NCI-H460 (cell line): ENCODE results near the gene HOXB7. TPM values are rescaled to one million over a fixed set of nuclear protein-coding genes. Genes with fewer than 3 reads are reported as not detected.

Experiments used
- DNase-seq: peaks from one replicate; pipeline ENCODE4 v3.0.0-alpha.2; 2016; ENCODE audit warnings: low read depth; ENCODE audit errors: extremely low read depth
- polyA plus RNA-seq: library from polyadenylated mRNA; depleted of rRNA; stranded (reverse); fragments of >200 nt; gene quantifications from 2 replicates; pipeline ENCODE4 v1.2.3, GENCODE V29; 2014; cell fraction: nucleus; rRNA removed
- total RNA-seq: library from RNA; depleted of rRNA; stranded (reverse); fragments of >200 nt; shearing (Covaris generic); gene quantifications from 2 replicates; pipeline ENCODE4 v1.2.3, GENCODE V29; 2014; rRNA removed

HOXB7 gene
- total RNA-seq: 12.3 and 13.0 TPM in 2 replicates
- polyA plus RNA-seq: 7.4 and 8.3 TPM in 2 replicates

- DNase-seq: no peak
Observed at GRCh38 chr17:48610282-48611211, at the start of gene HOXB7. TSS of gene HOXB7 (minus strand) at chr17:48611017. CDS start at chr17:48610918, 99 bp downstream.

GRCh38 chr17:48655913-48656312, 45.1 kb upstream of the HOXB7 start:
- no peak for DNase-seq

DNA sequence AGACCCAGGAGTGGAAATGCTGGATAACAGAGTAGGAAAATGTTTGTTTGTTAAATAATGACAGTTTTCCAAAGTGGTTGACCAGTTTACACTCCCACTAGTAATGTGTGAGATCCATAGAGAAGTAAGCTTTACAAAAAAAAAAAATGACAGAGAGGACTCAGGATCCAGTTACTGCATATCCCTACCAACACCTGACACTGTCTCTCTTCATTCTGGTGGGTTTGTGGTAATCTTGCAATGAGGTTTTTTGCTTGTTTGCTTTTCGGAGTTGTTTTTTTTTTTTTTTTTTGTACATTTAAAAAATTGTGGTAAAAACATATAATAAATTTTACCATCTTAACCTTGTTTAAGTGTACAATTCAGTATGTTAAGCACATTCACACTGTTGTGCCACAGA, 38.9 kb upstream of the HOXB7 start:
- no peak for DNase-seq

- no peak for DNase-seq
Observed at GRCh38 chr17:48647963-48648245, 37.1 kb upstream of the HOXB7 start.

- DNase-seq: no peak
Observed at GRCh38 chr17:48647103-48647962, 36.5 kb upstream of the HOXB7 start.

- DNase-seq: peak; percentile 22
Observed at GRCh38 chr17:48646183-48647102, 35.6 kb upstream of the HOXB7 start.

- no peak for DNase-seq
Observed at GRCh38 chr17:48645639-48646182, 34.9 kb upstream of the HOXB7 start.

GRCh38 chr17:48644910-48645557, 34.2 kb upstream of the HOXB7 start:
- no peak for DNase-seq

- no peak for DNase-seq
Observed at GRCh38 chr17:48644159-48644558, 33.3 kb upstream of the HOXB7 start.

GRCh38 chr17:48643697-48644012, 32.8 kb upstream of the HOXB7 start:
- no peak for DNase-seq

DNA sequence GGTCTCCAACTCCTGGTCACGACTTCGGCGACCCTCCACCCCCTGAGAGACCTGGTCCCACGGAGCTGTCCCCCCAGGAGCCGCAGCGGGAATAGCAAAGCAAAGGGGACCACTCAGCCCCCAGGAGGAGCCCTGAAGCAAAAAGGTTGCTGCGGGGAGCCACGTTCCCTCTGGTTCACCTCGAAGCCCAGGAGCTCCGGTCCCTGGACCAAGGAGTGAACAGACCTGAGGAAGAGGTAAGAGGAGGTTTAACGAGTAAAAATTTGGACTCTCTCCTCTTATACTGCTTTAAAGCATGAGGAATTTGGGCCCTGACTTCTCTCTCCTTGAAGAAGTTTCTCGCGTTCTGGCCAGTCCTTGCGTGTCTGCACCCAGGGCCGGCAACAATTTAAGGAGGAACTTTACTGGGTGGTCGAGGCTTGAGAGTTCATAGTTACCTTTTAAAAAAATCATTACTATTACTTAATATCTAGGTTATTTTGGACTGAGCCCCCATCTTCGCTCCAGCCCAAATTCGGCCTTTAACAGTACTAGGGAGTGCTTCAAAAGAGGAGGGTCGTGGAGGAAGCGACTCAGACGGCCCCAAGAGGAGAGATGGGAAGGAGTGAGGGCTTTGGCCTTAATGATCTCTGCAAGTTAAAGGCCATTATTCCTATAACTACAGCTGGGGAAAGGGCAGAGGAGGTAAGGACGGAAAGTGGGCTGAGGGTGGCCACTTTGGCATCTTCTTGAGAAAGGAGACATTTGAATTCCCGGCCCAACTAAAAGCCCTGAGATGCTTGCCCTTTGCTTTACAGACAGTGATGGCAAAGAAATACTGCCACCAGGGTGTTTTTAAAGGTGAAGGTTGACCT, 32.3 kb upstream of the HOXB7 start:
- DNase-seq: no peak

- DNase-seq: no peak
Observed at GRCh38 chr17:48642059-48642842, 31.4 kb upstream of the HOXB7 start.

DNA sequence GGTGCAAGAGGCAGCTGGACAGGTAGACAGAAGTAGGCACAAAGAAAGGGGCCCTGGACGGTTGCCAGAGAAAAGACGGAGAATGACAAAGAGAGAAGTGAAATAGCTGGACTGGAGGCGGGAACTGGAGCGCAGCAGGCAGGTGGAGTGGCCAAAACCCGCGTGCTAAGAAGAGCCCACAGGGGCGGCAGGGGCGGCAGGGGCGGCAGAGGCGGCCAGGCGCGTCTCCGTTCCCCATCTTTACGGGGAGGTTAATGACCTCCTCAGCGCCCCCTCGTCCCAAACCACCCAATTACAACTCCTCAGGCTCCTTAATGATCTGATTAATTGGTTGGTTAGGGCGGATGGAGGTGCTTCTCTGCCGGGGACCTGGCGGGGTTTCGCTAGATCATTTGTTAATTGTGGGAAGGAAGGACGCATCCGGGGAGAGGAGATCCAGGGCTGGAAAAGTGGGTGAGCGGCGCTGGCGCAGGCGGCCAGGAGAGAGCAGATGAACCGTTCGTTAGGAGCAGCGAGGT, 30.8 kb upstream of the HOXB7 start:
- DNase-seq: no peak

DNA sequence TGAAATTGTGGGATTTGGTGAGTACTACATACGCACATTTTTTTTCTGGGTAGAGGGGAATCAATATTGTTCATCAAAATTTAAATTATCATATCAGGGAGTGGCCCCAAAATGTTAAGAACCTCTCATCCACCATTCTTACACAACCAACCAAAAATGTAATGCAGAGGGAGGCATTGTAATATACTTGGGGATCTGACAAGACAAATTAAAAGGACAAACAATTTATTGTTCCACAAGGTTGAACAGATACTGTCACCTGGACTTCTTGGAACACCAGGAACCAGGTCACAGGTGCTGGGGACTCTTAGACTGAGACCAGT, 30.0 kb upstream of the HOXB7 start:
- DNase-seq: no peak

- no peak for DNase-seq
Observed at GRCh38 chr17:48639982-48640857, 29.4 kb upstream of the HOXB7 start.

DNA sequence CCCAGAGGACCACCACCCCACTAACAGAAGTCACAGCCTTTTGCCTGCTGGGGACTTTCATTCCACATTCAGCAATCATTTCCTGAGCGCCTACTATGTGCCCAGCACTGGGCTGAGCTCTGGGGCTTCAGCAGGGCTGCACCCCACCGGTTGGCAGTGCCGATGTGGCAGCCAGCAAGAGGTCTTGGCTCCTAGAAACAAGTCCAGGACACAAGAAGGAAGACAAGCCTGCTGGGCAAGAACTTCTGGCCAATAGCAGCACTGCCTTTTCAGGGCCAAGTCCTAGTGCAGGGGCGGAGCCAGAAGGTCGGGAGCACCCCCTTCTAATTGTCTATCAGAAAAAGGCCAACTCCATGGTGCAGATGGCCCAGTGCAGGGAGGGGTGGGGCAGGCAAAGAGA, 28.3 kb upstream of the HOXB7 start:
- DNase-seq: no peak
